Left ventricle myocardium inferior (tissue), 1 donor: ENCODE data around the gene FBXO47. TPM values are rescaled to one million over a fixed set of nuclear protein-coding genes. Genes with fewer than 3 reads are reported as not detected.

Source experiments
- DNase-seq: peaks from one replicate; pipeline ENCODE4 v3.0.0-alpha.2; 2020
- H3K27ac ChIP-seq: fragments of 200-600 bp; replicated peaks from 2 replicates; pipeline ENCODE4 v1.8.0; 2021
- H3K27me3 ChIP-seq: fragments of 200-600 bp; 2 replicates; pipeline ENCODE4 v1.8.0; 2021; ENCODE audit warnings: low read depth
- H3K36me3 ChIP-seq: fragments of 200-600 bp; 2 replicates; pipeline ENCODE4 v1.8.0; 2021
- H3K4me1 ChIP-seq: fragments of 200-600 bp; 2 replicates; pipeline ENCODE4 v1.8.0; 2021
- H3K4me3 ChIP-seq: fragments of 200-600 bp; 2 replicates; pipeline ENCODE4 v1.8.0; 2021; ENCODE audit warnings: mild to moderate bottlenecking, moderate library complexity
- H3K9me3 ChIP-seq: fragments of 200-600 bp; replicated peaks from 2 replicates; pipeline ENCODE4 v1.8.0; 2021
- CTCF ChIP-seq: fragments of 200-600 bp; IDR thresholded peaks from 2 replicates; pipeline ENCODE4 v1.8.0; 2021; ENCODE audit warnings: antibody characterized with exemption, mild to moderate bottlenecking, borderline replicate concordance
- intact Hi-C: fragments of 100-400 bp; cut with micrococcal nuclease; formaldehyde crosslinking; loops from one replicate; pipeline ENCODE4 v1.11.0; 2022
- total RNA-seq: library from RNA; stranded (reverse); fragmentation: NEBNext Ultra II Directional; extraction: Animal tissue kit (Norgen Biotek cat#: 25700); gene quantifications from one replicate; pipeline ENCODE4 v1.2.1, GENCODE V29; 2021
- donor health status: DM: no; HTN: yes; CAD: no; lungs with severe emphysema.

FBXO47 gene
- total RNA-seq, 1 donor from 2014 or later: not detected

- TF ChIP-seq CTCF: no peak
- H3K4me3 ChIP-seq: no peak overlapping the region
- H3K27me3 ChIP-seq: no peaks in the 10 kb centered on the region
- DNase-seq: no peak
- H3K9me3 ChIP-seq: no peaks in the 10 kb centered on the region
- peaks cover 57% of the 10 kb centered on the region for H3K36me3 ChIP-seq
- intact Hi-C loops: no loop called here
- H3K27ac ChIP-seq: peak overlapping the region; percentile 82
- H3K4me1 ChIP-seq: peaks cover 74% of the 10 kb centered on the region
Observed at GRCh38 chr17:38918916-38919315, 48.3 kb downstream of the FBXO47 start.

- intact Hi-C loops: no loop called here
- Histone ChIP-seq H3K27me3 (no peaks in the 10 kb centered on the region), H3K36me3 (peaks cover 57% of the 10 kb centered on the region), H3K9me3 (no peaks in the 10 kb centered on the region), H3K4me1 (peaks cover 74% of the 10 kb centered on the region), H3K4me3 (no peak overlapping the region), H3K27ac (peak overlapping the region; percentile 82)
- TF ChIP-seq CTCF: no peak
- no peak for DNase-seq
Observed at GRCh38 chr17:38918129-38918913, 48.9 kb downstream of the FBXO47 start.

DNA sequence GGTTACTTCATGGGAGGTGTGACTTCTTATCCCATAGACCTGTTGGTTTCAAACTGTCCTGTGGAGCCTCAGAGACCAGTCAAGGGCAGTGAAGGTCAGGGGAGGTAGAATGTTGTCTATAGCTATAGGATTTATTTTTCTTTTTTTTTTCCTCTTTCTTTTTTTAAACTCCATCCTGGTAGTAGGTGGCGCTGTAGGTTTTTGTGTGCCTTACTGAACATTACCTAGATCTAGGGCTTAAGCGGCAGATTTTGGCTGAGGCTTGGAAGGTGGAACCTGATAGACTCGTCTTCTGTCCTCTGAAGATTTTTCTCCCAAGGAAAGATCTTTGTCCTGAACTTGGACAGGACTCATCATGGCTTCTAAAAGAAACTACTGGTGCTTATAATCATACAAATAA is 49.9 kb downstream of the FBXO47 start:
- Histone ChIP-seq H3K27ac (peak overlapping the region; percentile 14), H3K4me1 (peaks cover 74% of the 10 kb centered on the region), H3K36me3 (peaks cover 57% of the 10 kb centered on the region), H3K27me3 (no peaks in the 10 kb centered on the region), H3K4me3 (no peak overlapping the region), H3K9me3 (no peaks in the 10 kb centered on the region)
- intact Hi-C loops: no loop called here
- DNase-seq: no peak
- TF ChIP-seq CTCF: no peak

DNA sequence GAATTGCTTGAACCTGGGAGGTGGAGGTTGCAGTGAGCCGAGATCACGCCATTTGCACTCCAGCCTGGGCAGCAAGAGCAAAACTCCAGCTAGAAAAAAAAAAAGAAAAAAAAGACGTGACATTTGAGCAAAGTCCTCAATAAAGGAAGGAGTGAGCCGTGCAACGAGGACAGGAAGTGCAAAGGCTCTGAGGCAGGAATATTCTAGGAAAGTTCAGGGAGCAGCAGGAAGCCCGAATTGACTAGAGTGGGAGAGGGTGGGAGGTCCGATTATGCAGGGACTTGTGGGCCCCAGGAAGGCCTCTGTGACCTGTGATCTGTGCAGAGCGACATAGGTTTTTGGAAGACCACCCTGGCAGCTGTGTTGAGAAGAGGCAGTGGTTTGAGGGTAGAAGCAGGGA is 50.4 kb downstream of the FBXO47 start:
- intact Hi-C loops: no loop called here
- Histone ChIP-seq H3K27ac (no peak overlapping the region), H3K4me3 (no peak overlapping the region), H3K36me3 (peaks cover 57% of the 10 kb centered on the region), H3K4me1 (peaks cover 74% of the 10 kb centered on the region), H3K27me3 (no peaks in the 10 kb centered on the region), H3K9me3 (no peaks in the 10 kb centered on the region)
- no peak for DNase-seq
- no peak for TF ChIP-seq CTCF

GRCh38 chr17:38915639-38915995 is 51.6 kb downstream of the FBXO47 start:
- no peak overlapping the region for H3K4me3 ChIP-seq
- peaks cover 61% of the 10 kb centered on the region for H3K36me3 ChIP-seq
- no peak for DNase-seq
- peaks cover 73% of the 10 kb centered on the region for H3K4me1 ChIP-seq
- H3K9me3 ChIP-seq: no peaks in the 10 kb centered on the region
- H3K27ac ChIP-seq: peak overlapping the region; percentile 63
- intact Hi-C loops: no loop called here
- H3K27me3 ChIP-seq: no peaks in the 10 kb centered on the region
- TF ChIP-seq CTCF: no peak
